Measurements from ENCODE around the gene AP1M1. TPM values are rescaled to one million over a fixed set of nuclear protein-coding genes. Genes with fewer than 3 reads are reported as not detected.

AP1M1 gene
- polyA plus RNA-seq, 1 experiment, result 42.5 TPM

DNA sequence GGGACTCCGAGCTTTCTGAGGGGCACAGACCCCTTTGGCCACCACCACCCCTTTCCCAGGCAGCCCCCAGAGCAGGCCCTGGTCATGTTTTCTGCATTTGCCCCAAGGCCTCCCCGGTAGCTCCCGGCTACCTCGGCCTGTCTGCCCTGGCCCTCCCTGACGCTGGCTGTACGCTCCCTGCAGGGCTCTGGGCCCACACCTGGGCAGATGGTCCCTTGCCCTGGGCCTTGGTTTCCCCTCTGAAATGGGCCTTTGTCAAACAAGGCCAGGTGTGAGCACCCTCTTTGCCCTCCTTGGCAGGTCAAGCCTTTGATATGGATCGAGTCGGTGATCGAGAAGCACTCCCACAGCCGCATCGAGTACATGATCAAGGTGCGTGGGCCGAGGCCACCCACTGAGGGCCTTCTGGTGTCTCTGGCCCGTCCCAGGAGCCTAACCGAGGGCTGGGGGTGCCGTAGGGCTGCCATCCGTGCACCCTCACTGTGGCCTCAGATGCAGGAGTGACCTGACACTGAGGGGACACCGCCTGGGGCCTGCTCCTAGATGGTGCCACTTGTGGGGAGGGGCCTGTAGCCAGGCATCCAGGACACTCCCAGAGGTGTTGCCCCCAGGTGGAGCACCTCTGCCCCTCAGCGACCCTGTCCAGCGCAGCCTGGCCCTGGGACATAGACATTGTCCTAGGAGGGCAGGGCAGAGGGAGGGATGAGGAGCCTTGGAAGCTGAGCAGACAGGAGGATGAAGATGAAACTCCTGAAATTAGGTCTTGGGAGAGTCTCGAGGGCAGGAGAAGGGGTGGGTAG, 30.3 kb downstream of the AP1M1 start:
- Histone ChIP-seq H3K27me3 (ENCODE audit: control insufficient read depth, insufficient read depth, low read length) (no peaks in the 10 kb centered on the region), H3K4me3 (ENCODE audit: low read depth, low read length) (no peak overlapping the region), H3K27ac (ENCODE audit: low read depth, low read length) (no peak overlapping the region), H3K9me3 (ENCODE audit: control insufficient read depth, insufficient read depth, low read length) (no peaks in the 10 kb centered on the region; the same call in 1 of the 2 replicates)
- CTCF ChIA-PET, result no interaction called here
- no peak for DNase-seq (ENCODE audit: low read depth, low spot score)
- POLR2A ChIA-PET, result no interaction called here
- no peak for TF ChIP-seq CTCF (IDR thresholded peaks at IDR 0.05; ENCODE audit: low read depth, low read length)

DNA sequence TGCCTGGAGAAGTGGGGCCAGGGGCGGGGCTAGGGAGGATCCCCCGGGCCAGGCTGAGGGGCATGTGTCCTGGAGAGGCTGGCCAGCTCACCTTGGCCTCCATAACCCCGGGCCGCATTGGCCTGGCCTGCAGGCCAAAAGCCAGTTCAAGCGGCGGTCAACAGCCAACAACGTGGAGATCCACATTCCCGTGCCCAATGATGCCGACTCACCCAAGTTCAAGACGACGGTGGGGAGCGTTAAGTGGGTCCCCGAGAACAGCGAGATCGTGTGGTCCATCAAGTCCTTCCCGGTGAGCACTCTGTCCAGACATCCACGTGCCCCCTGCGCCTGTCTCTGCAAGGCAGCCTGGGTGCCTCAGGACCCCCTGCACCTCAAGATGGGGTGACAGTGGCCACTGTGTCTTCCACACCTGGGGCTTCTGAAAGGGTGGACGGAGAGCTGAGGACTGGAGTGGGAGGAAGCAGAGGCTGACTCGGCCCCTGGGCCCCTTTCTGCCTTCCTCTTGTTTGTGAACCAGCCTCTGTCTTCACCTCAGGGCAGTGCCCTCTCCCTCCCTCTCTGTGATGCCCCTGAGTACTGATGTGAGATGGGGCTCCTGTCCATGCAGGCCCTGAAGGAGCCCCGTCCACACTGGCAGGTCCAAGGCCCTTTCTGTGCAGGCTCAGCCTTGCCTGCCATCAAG, 31.1 kb downstream of the AP1M1 start:
- CTCF ChIA-PET, result no interaction called here
- POLR2A ChIA-PET, result no interaction called here

DNA sequence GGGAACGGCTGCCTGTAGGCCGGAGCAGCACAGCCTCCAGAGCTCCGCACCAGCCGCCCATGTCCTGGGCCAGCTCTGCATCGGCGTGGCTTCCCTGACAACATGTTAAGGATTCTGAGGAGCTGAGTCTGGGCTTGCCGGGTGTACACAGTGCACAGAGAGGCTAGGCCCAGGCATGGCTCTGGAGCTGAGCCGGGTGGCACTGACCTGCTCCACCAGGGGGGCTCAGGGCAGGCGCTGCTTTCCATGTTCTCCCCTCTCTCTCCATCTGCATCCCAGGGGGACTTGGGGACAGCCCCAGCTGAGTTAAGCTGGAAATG, 31.6 kb downstream of the AP1M1 start:
- Histone ChIP-seq H3K9me3 (ENCODE audit: control insufficient read depth, insufficient read depth, low read length) (no peaks in the 10 kb centered on the region; the same call in 1 of the 2 replicates), H3K4me3 (ENCODE audit: low read depth, low read length) (no peak overlapping the region), H3K27ac (ENCODE audit: low read depth, low read length) (no peak overlapping the region), H3K27me3 (ENCODE audit: control insufficient read depth, insufficient read depth, low read length) (no peaks in the 10 kb centered on the region)
- ChIA-PET POLR2A (no interaction called here), CTCF (no interaction called here)
- no peak for TF ChIP-seq CTCF (IDR thresholded peaks at IDR 0.05; ENCODE audit: low read depth, low read length)
- DNase-seq (ENCODE audit: low read depth, low spot score), result no peak

More for the DNA sequence above, 31.1 kb downstream of the AP1M1 start:
- H3K9me3 ChIP-seq (ENCODE audit: control insufficient read depth, insufficient read depth, low read length), result no peaks in the 10 kb centered on the region; the same call in 1 of the 2 replicates
- no peak for DNase-seq (ENCODE audit: low read depth, low spot score)
- H3K4me3 ChIP-seq (ENCODE audit: low read depth, low read length), result no peak overlapping the region
- no peak overlapping the region for H3K27ac ChIP-seq (ENCODE audit: low read depth, low read length)
- no peaks in the 10 kb centered on the region for H3K27me3 ChIP-seq (ENCODE audit: control insufficient read depth, insufficient read depth, low read length)
- no peak for TF ChIP-seq CTCF (IDR thresholded peaks at IDR 0.05; ENCODE audit: low read depth, low read length)

DNA sequence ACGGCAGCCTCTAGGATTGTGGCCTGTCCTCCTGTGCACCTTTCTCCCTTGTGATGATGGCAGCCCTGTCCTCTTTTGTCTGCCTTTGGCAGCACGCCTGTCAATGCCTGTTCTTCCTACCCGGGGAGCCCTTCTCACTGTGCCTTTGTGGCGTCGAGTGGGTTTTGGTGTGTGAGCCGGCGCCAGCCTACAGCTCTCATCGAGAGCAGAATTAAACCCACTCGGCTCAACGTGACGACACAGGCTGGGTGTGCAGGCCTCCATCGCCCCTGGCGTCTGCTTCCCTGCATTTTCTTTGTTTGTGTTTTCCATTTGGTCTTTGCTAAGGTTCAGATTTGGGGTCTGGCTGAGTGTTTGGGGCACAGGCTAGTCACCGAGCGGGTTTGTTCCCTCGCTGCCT, 34.4 kb downstream of the AP1M1 start:
- no peak for TF ChIP-seq CTCF (IDR thresholded peaks at IDR 0.05; ENCODE audit: low read depth, low read length)
- H3K9me3 ChIP-seq (ENCODE audit: control insufficient read depth, insufficient read depth, low read length), result peaks cover 5% of the 10 kb centered on the region; the same call in 1 of the 2 replicates
- ChIA-PET POLR2A (interaction anchor here (1.2 kb wide), 1 partner anchor 84 kb away, joined by 4 read pairs; no protein-coding TSS in a partner anchor), CTCF (interaction anchor here (1.3 kb wide), 1 partner anchor 15 kb away, joined by 4 read pairs; no protein-coding TSS in a partner anchor)
- H3K4me3 ChIP-seq (ENCODE audit: low read depth, low read length), result no peak overlapping the region
- no peak for DNase-seq (ENCODE audit: low read depth, low spot score)
- no peak overlapping the region for H3K27ac ChIP-seq (ENCODE audit: low read depth, low read length)
- no peaks in the 10 kb centered on the region for H3K27me3 ChIP-seq (ENCODE audit: control insufficient read depth, insufficient read depth, low read length)

DNA sequence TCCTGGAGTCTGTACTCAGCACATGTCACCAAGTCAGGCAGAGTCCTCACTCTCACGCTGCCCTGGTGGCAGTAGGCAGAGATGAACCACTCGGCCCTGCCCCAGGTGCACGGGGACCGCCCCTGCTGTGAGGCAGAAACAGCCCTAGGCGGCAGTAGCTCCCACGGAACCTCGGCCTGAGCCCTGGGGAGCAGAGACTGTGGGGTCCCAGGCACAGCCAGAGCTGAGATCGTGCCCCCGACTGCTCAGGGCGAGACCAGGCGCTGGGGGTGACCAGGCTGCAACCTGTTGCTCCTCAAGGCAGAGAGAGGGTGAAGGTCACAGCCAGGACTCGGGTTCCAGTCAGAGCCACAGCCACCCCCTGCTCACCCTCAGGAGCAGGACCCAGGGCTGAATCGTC, 34.9 kb downstream of the AP1M1 start:
- Histone ChIP-seq H3K27me3 (ENCODE audit: control insufficient read depth, insufficient read depth, low read length) (no peaks in the 10 kb centered on the region), H3K9me3 (ENCODE audit: control insufficient read depth, insufficient read depth, low read length) (peaks cover 5% of the 10 kb centered on the region; the same call in 1 of the 2 replicates), H3K4me3 (ENCODE audit: low read depth, low read length) (no peak overlapping the region), H3K27ac (ENCODE audit: low read depth, low read length) (no peak overlapping the region)
- TF ChIP-seq CTCF (IDR thresholded peaks at IDR 0.05; ENCODE audit: low read depth, low read length), result no peak
- no peak for DNase-seq (ENCODE audit: low read depth, low spot score)
- POLR2A ChIA-PET, result no interaction called here
- CTCF ChIA-PET, result interaction anchor here (0.6 to 1.3 kb wide), 2 partner anchors 15 to 150 kb away, joined by 3 to 4 read pairs; no protein-coding TSS in a partner anchor
